ENCODE results near the gene PRKCA.

GRCh38 chr17:66817750-66818149 is 515.3 kb downstream of the PRKCA start:
- TF ChIP-seq CTCF (IDR thresholded peaks at IDR 0.05) (no peak), POLR2A (IDR thresholded peaks at IDR 0.05) (no peak)

Measured in prostate gland (tissue), 2 donors.